IPS DF 6.9 (cell line): Measurements from ENCODE around the gene TIMP1.

Source experiments
- DNase-seq: peaks from one replicate; pipeline ENCODE4 v3.0.0-alpha.2; 2013; ENCODE audit warnings: low read depth, low spot score
- H3K27ac ChIP-seq: one replicate; pipeline ENCODE4 v1.5.1; 2013; ENCODE audit warnings: low read length, control low read depth
- H3K27me3 ChIP-seq: 2 replicates; pipeline ENCODE4 v1.6.1; 2013; ENCODE audit warnings: mild to moderate bottlenecking, low read length; ENCODE audit not compliant: control insufficient read depth, insufficient read depth
- H3K36me3 ChIP-seq: 2 replicates; pipeline ENCODE4 v1.6.1; 2013; ENCODE audit warnings: low read length; ENCODE audit not compliant: control insufficient read depth, insufficient read depth
- H3K4me1 ChIP-seq: 2 replicates; pipeline ENCODE4 v1.6.1; 2013; ENCODE audit warnings: low read length; ENCODE audit not compliant: control insufficient read depth, insufficient read depth
- H3K4me3 ChIP-seq: 2 replicates; pipeline ENCODE4 v1.5.1; 2013; ENCODE audit warnings: mild to moderate bottlenecking, low read length
- H3K9me3 ChIP-seq: 2 replicates; pipeline ENCODE4 v1.6.1; 2013; ENCODE audit warnings: low read length, inconsistent platforms; ENCODE audit not compliant: control insufficient read depth, insufficient read depth
- WGBS: extraction: QIAGEN DNeasy Blood & Tissue Kit; methylation state at CpG from one replicate; pipeline ENCODE4 v1.1.7; 2013; ENCODE audit warnings: mixed read lengths, missing lambda C conversion rate; ENCODE audit not compliant: insufficient read length, insufficient coverage; 5-methylcytosine and 5-hydroxymethylcytosine counted together

The TIMP1 gene

DNA sequence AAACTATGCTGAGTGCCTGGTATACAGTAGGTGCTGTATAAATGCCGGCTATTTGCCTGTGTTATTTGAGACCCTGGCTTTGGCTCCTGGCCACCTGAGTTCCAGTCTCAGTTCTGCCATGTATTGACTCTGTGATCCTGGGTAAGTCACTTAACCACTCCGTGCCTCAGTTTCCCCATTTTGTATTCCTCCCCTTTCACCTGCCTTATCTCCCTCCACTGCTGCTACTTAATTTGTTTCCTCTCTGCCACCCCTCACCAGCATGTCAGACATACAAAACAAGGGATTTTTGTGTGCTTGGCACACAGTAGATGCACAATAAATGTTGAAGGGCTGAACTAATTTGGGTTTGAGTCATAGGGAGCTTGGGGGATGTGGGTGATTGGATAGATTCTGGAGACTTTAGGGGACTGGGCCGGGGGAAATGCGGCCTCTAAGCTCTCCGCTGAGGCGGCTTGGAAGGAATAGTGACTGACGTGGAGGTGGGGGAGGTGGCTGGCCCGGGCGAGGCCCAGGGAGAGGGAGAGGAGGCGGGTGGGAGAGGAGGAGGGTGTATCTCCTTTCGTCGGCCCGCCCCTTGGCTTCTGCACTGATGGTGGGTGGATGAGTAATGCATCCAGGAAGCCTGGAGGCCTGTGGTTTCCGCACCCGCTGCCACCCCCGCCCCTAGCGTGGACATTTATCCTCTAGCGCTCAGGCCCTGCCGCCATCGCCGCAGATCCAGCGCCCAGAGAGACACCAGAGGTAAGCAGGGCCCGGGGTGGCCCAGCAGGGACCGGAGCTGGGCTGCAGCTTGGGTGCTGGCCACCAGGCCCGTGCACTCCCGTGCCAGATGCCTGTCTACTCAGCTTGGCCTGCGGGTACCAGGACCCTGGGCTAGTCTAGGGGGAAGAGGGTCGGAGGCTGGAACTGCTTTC lies at the start of gene TIMP1:
Gene TIMP1, plus strand, starts transcription at position 706 of the 917 bp plus-strand sequence. CDS start 980 bp downstream, outside the sequence.
- H3K4me1 ChIP-seq: peaks cover 1% of the 10 kb centered on the region; the same call in 1 of the 2 replicates
- no peak within 1 kb of the TSS for H3K27ac ChIP-seq
- H3K4me3 ChIP-seq: peak within 1 kb of the TSS; percentile 29; the same call in 1 of the 2 replicates
- DNase-seq: no peak
- no peaks in the 10 kb centered on the region for H3K27me3 ChIP-seq
- WGBS: no CpG with 5 or more reads among the region's 28 CpGs
- H3K36me3 ChIP-seq: no peaks in the 10 kb centered on the region
- H3K9me3 ChIP-seq: no peaks in the 10 kb centered on the region

DNA sequence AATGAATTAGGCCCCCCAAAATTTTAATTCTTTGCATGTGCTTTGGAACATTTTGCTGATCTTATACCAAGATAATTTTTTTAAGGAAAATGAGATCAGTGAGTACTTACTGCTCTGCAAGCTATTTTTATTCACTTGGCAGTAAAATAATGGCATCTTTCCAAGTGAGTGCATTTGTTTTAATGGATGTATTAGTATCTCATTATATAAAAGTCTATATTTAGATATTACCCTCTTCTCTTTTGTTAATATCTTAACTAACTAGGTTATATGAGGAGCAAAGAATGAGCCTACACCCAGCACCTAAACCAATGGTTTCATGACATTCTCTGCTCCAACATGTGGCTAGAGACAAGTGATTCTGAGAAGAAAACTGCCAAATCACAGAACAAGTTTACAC lies 42.4 kb upstream of the TIMP1 start:
- H3K4me1 ChIP-seq: no peaks in the 10 kb centered on the region
- H3K27me3 ChIP-seq: no peaks in the 10 kb centered on the region
- H3K27ac ChIP-seq: no peak overlapping the region
- no peaks in the 10 kb centered on the region for H3K9me3 ChIP-seq
- no peak overlapping the region for H3K4me3 ChIP-seq
- no peaks in the 10 kb centered on the region for H3K36me3 ChIP-seq
- no peak for DNase-seq

DNA sequence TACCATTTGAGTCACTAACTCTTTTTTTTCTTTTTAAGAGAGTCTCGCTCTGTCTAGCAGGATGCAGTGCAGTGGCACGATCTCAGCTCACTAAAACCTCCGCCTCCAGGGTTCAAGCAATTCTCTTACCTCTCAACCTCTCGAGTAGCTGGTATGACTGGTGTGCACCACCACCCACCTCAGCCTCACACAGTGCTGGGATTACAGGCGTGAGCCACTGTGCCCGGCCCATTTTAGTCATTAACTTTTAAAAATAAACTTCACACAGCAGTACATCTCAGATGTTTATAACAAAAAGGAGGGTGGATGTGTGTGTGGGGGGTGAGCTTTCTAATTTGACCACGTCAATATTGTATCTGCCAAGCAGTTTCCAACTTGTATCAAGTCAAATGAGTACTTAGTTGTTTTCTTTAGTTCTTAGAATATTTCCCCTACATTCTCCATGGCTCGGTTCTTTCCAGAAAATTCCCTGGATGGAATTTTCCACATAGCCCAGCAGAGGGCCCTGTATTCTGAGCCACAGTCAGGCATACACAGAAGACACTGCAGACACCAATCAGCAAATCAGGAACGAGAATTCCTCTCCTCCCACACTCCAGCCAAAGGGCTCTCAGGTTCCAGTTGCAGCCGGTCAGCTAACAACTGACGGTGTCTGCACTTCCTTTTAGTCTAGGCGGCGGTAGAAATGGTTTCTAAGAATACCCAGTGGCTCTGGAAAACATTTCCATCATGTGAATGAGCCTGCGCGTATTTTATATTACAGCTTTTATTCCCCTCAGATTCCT lies 41.3 kb upstream of the TIMP1 start:
- H3K4me1 ChIP-seq: no peaks in the 10 kb centered on the region
- no peaks in the 10 kb centered on the region for H3K9me3 ChIP-seq
- WGBS: no CpG with 5 or more reads among the region's 15 CpGs
- no peak overlapping the region for H3K27ac ChIP-seq
- H3K27me3 ChIP-seq: no peaks in the 10 kb centered on the region
- peak; percentile 47 for DNase-seq
- no peak overlapping the region for H3K4me3 ChIP-seq
- no peaks in the 10 kb centered on the region for H3K36me3 ChIP-seq

DNA sequence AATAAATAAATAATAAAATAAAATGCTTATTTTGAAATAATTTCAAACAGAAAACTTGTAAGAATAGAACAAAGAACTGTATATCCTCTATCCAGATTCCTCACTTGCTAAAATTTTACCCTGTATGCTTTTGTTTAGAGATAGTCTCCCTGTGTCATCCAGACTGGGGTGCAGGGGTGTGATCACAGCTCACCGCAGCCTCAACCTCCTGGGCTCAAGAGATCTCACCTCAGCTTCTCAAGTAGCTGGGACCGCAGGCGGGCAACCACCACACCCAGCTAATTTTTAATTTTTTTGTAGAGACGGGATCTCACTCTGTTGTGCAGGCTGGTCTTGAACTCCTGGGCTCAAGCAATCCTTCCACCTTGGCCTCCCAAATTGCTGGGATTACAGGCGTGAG lies 38.7 kb upstream of the TIMP1 start:
- no peak for DNase-seq
- no CpG with 5 or more reads among the region's 5 CpGs for WGBS

DNA sequence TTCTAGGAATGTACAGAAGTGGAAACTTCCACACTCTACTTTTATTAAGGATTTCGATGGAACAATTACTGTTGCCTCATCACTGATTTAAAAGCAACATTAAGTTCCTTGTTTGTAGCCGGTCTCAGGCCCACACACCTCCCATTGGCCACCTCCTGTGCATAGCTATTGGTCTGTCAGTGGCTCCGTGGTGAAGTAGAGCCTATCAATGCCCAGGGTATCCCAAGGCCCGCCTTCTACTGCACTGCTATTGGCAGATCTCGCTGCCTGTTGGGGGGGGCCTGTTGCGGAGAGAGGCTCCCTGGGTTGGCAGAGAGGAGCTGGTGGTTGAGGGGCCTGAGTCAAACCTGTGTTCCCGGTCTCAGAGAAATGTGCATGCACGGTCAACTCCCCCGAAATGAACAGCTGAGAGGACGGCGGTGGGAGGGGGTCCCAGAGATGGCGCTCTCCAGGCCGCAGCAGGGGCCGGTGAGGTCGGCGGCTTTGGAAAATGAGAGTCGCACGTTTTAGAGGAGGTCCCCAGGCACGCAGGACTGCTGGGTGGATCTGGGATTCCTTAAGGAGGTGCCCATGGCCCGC lies 26.1 kb upstream of the TIMP1 start:
- peak overlapping the region; percentile 59; the same call in 1 of the 2 replicates for H3K4me3 ChIP-seq
- H3K36me3 ChIP-seq: no peaks in the 10 kb centered on the region
- no peaks in the 10 kb centered on the region for H3K27me3 ChIP-seq

More for the DNA sequence above, 38.7 kb upstream of the TIMP1 start:
- no peak overlapping the region for H3K4me3 ChIP-seq
- H3K27ac ChIP-seq: no peak overlapping the region
- H3K9me3 ChIP-seq: no peaks in the 10 kb centered on the region
- H3K36me3 ChIP-seq: no peaks in the 10 kb centered on the region
- H3K27me3 ChIP-seq: no peaks in the 10 kb centered on the region
- no peaks in the 10 kb centered on the region for H3K4me1 ChIP-seq

DNA sequence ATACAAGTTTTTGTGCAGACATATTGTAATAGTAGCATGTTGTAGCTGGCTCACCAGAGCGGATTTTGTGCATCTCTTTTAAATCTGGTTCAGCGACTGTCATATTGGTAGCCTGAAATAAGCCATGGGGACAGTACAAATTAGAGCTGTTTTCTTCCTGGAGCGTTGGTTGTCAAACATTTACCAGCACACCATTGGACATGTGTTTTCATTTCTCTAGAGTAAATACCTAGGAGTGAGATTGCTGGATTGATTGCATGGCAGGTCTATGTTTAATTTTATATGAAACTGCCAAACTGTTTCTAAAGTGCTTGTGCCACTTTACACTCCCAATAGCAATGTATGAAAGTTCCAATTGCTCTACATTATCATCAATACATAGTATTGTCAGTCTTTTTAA lies 23.8 kb upstream of the TIMP1 start:
- Histone ChIP-seq H3K4me3 (no peak overlapping the region), H3K36me3 (peaks cover 2% of the 10 kb centered on the region; the same call in 1 of the 2 replicates), H3K27me3 (no peaks in the 10 kb centered on the region), H3K27ac (no peak overlapping the region), H3K9me3 (no peaks in the 10 kb centered on the region), H3K4me1 (no peaks in the 10 kb centered on the region; the same call in 1 of the 2 replicates)
- DNase-seq: no peak
- WGBS: no CpG with 5 or more reads among the region's 3 CpGs

More for the DNA sequence above, 26.1 kb upstream of the TIMP1 start:
- no peak for DNase-seq
- Histone ChIP-seq H3K9me3 (no peaks in the 10 kb centered on the region), H3K4me1 (no peaks in the 10 kb centered on the region), H3K27ac (no peak overlapping the region)
- no CpG with 5 or more reads among the region's 20 CpGs for WGBS

DNA sequence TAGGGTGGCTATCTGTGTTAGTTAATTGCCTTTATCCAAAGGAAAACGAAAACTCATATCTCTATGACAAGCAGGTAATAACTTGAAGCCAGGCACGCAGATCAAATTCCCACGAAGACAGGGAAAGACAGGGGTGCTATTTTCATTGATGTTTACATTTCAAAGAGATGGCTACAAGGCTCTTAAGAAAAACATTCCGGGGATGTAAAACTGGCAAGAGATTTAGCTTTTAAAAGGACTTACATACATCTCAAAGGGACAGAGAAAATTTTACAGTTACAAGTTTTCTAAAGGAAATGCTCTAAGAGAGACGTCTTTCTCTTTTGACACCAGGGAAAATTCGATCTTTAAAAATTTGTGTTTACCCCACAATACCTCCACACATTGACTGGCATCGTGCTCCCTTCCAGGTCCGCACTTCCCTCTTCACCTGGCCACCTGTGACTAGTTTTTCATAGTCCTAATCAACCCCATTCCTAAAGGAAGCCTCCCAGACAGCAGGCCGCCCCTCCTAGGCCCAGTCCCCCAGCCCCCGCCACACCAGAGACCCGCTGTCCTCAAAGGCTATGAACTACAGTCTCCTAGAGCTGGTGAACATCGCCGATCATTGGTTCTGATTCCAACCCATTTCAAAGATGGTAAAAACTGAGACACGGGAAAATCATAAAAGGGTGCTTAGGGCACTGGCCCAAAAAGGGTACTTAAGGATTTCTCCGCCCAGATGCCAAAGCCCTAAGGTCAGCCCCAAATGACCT lies 21.9 kb upstream of the TIMP1 start:
- H3K27me3 ChIP-seq: no peaks in the 10 kb centered on the region
- no CpG with 5 or more reads among the region's 15 CpGs for WGBS
- peak overlapping the region; percentile 12; the same call in 1 of the 2 replicates for H3K4me3 ChIP-seq
- no peak for DNase-seq
- H3K4me1 ChIP-seq: no peaks in the 10 kb centered on the region; the same call in 1 of the 2 replicates
- no peaks in the 10 kb centered on the region for H3K9me3 ChIP-seq
- no peak overlapping the region for H3K27ac ChIP-seq
- peaks cover 2% of the 10 kb centered on the region; the same call in 1 of the 2 replicates for H3K36me3 ChIP-seq

DNA sequence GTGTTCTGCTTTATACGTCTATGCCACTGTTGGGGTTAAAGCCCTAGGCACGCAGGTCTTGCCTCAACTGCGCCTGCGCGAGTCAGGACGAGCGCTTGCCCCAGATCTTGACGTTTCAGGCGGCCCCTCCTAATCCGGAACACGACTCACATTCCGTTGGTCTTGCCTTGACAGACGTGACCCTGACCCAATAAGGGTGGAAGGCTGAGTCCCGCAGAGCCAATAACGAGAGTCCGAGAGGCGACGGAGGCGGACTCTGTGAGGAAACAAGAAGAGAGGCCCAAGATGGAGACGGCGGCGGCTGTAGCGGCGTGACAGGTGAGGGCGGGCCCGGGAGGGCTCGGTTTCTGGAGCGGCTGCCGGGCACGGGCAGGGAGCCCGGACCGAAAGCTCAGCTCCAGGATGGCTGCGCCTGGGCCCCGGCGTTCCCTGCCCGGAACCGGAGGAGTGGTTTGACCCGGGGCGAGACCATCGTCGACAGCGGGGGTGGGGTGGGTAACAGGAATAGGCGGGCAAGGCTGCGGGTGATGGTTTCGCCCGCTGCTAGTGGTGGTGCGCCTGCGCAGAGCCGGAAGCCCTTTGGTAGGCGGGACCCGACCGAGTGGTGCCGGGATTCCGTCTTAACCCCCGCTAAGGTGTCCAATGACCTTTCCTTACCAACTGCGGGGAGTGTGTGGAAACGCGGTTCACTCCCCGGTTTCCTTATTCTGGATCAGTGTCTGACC lies 21.1 kb upstream of the TIMP1 start, which contains the start of gene ARAF:
Gene ARAF, plus strand, starts transcription at position 272 of the 725 bp plus-strand sequence. CDS start 1,763 bp downstream, outside the sequence.
- H3K4me1 ChIP-seq: no peaks in the 10 kb centered on the region; the same call in 1 of the 2 replicates
- H3K9me3 ChIP-seq: no peaks in the 10 kb centered on the region
- H3K36me3 ChIP-seq: peaks cover 2% of the 10 kb centered on the region; the same call in 1 of the 2 replicates
- DNase-seq: peak; percentile 93
- WGBS: no CpG with 5 or more reads among the region's 59 CpGs
- H3K27ac ChIP-seq: no peak within 1 kb of the TSS
- H3K27me3 ChIP-seq: no peaks in the 10 kb centered on the region
- H3K4me3 ChIP-seq: peak within 1 kb of the TSS; percentile 79; the same call in 1 of the 2 replicates

DNA sequence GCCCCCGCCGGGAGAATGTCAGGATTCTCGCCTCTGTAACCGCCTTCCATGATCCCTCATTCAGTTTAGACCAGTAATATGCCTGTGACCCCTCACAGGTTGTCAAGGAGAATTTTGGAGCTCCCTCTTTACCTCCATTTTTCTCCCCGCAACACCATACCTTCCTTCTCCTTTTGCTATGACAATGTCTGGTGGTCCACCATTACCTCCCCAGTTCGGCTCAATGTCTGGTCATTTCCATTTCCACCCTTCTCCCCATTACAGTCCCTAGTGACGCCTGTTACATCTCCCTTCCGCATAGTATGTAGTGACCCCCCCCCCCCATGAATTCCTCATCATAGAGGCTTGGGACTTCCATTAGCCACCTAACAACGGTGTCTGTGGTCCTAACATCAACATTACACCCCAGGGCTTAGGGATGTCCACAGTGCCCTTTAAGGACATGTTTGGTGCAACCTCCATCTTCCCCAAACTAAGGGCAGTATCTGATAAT lies 20.5 kb upstream of the TIMP1 start:
- no CpG with 5 or more reads among the region's 9 CpGs for WGBS
- H3K4me1 ChIP-seq: no peaks in the 10 kb centered on the region; the same call in 1 of the 2 replicates
- peak overlapping the region; percentile 79; the same call in 1 of the 2 replicates for H3K4me3 ChIP-seq

More for the DNA sequence above, 20.5 kb upstream of the TIMP1 start:
- no peaks in the 10 kb centered on the region for H3K9me3 ChIP-seq
- no peak for DNase-seq
- H3K27me3 ChIP-seq: no peaks in the 10 kb centered on the region
- H3K36me3 ChIP-seq: peaks cover 2% of the 10 kb centered on the region; the same call in 1 of the 2 replicates
- H3K27ac ChIP-seq: no peak overlapping the region
